ENCODE results near the gene FKBP5.
A peak's percentile ranks its signal among the peaks of the same experiment; 100 is the strongest.

The FKBP5 gene

GRCh38 chr6:35669451-35670045, 19.2 kb downstream of the FKBP5 start:
- no peak overlapping the region for H3K27ac ChIP-seq
- DNase-seq (ENCODE audit: low spot score): no peak
- POLR2A ChIA-PET (ENCODE audit: low non-redundant PET): no interaction called here
- no peak for TF ChIP-seq CTCF (conservative IDR thresholded peaks at IDR 0.05; ENCODE audit: low read depth)
- CTCF ChIA-PET: interaction anchor here (0.6 kb wide), 1 partner anchor 13 kb away, joined by 5 read pairs; no protein-coding TSS in a partner anchor

GRCh38 chr6:35668744-35669450, 19.8 kb downstream of the FKBP5 start:
- TF ChIP-seq CTCF (conservative IDR thresholded peaks at IDR 0.05; ENCODE audit: low read depth): no peak
- no peak overlapping the region for H3K27ac ChIP-seq
- ChIA-PET POLR2A (ENCODE audit: low non-redundant PET) (no interaction called here), CTCF (interaction anchor here (0.6 kb wide), 1 partner anchor 12 kb away, joined by 5 read pairs; no protein-coding TSS in a partner anchor)
- no peak for DNase-seq (ENCODE audit: low spot score)

GRCh38 chr6:35668096-35668495, 20.6 kb downstream of the FKBP5 start:
- DNase-seq (ENCODE audit: low spot score): no peak
- TF ChIP-seq CTCF (conservative IDR thresholded peaks at IDR 0.05; ENCODE audit: low read depth): no peak
- ChIA-PET CTCF (interaction anchor here (0.7 kb wide), 1 partner anchor 70 kb away, joined by 3 read pairs; no protein-coding TSS in a partner anchor), POLR2A (ENCODE audit: low non-redundant PET) (no interaction called here)
- peak overlapping the region; percentile 61 for H3K27ac ChIP-seq

- CTCF ChIA-PET: interaction anchor here (0.7 to 1.2 kb wide), 2 partner anchors 24 to 67 kb away, joined by 4 to 5 read pairs; no protein-coding TSS in a partner anchor
- TF ChIP-seq CTCF (conservative IDR thresholded peaks at IDR 0.05; ENCODE audit: low read depth): no peak
- H3K27ac ChIP-seq: peak overlapping the region; percentile 62
- POLR2A ChIA-PET (ENCODE audit: low non-redundant PET): no interaction called here
- no peak for DNase-seq (ENCODE audit: low spot score)
Measured at GRCh38 chr6:35665573-35665972, 23.1 kb downstream of the FKBP5 start.

DNA sequence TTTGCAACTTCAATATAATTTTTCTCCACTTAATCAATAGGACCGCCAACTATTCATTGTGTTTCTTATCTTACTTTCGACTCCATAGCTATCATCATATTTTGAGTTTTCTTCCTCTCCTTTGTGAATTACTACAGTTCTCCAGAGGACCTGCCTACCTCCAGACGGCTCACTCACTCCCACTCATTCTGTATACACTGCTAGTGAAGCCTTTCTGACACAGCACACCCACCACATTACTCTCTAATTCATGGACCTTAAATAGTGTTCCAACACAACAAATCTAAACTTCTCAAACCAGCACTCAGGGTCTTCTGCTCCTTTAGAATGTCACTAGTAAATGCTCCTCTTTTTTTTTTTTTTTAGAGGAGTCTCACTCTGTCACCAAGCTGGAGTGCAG, 23.8 kb downstream of the FKBP5 start:
- POLR2A ChIA-PET (ENCODE audit: low non-redundant PET): no interaction called here
- CTCF ChIA-PET: interaction anchor here (0.7 to 1.2 kb wide), 2 partner anchors 24 to 67 kb away, joined by 4 to 5 read pairs; no protein-coding TSS in a partner anchor

More for the DNA sequence above, 23.8 kb downstream of the FKBP5 start:
- peak overlapping the region; percentile 62 for H3K27ac ChIP-seq
- no peak for DNase-seq (ENCODE audit: low spot score)
- TF ChIP-seq CTCF (conservative IDR thresholded peaks at IDR 0.05; ENCODE audit: low read depth): no peak
